Uterus (tissue), 4 donors: Measurements from ENCODE around the gene ARHGAP12. TPM values are rescaled to one million over a fixed set of nuclear protein-coding genes. Genes with fewer than 3 reads are reported as not detected.

ENCODE experiments used
- DNase-seq, 2 donors: peaks; one replicate each; pipeline ENCODE4 v3.0.0-alpha.2; 2019 to 2020
- H3K27ac ChIP-seq, 2 donors: fragments of 200-600 bp; sonication (generic); 1 replicate in 1 of 2; 2 replicates in 1 of 2; pipeline ENCODE4 v1.5.1; 2016 to 2018
- H3K27me3 ChIP-seq, 2 donors: fragments of 200-600 bp; sonication (generic); one replicate each; pipeline ENCODE4 v1.5.1; 2018 to 2019; ENCODE audit warnings: control low read depth in 1 of 2
- H3K36me3 ChIP-seq, 2 donors: fragments of 200-600 bp; sonication (generic); one replicate each; pipeline ENCODE4 v1.5.1; 2019; ENCODE audit warnings: control low read depth in 1 of 2
- H3K4me1 ChIP-seq, 2 donors: fragments of 200-600 bp; sonication (generic); one replicate each; pipeline ENCODE4 v1.5.1; 2018 to 2019; ENCODE audit warnings: control low read depth in 1 of 2
- H3K4me3 ChIP-seq, 2 donors: fragments of 200-600 bp; sonication (generic); 1 replicate in 1 of 2; 2 replicates in 1 of 2; pipeline ENCODE4 v1.5.1; 2018 to 2019; ENCODE audit warnings: mild to moderate bottlenecking in 1 of 2
- H3K9me3 ChIP-seq, 2 donors: fragments of 200-600 bp; sonication (generic); one replicate each; pipeline ENCODE4 v1.5.1; 2019; ENCODE audit warnings: control low read depth in 1 of 2
- CTCF ChIP-seq, 4 experiments: fragments of 200-600 bp in 2 of 4; fragments of 450-650 bp in 2 of 4; sonication (generic) in 2 of 4; IDR thresholded peaks; one replicate each; pipeline ENCODE4 v1.5.1; 2016 to 2019; ENCODE audit warnings: antibody characterized with exemption in 4 of 4, mild to moderate bottlenecking in 2 of 4, moderate library complexity in 1 of 4
- POLR2A ChIP-seq, 2 donors: fragments of 450-650 bp; IDR thresholded peaks; one replicate each; pipeline ENCODE4 v1.6.1; 2016; ENCODE audit warnings: antibody characterized with exemption in 2 of 2, mild to moderate bottlenecking in 1 of 2, moderate library complexity in 1 of 2
- intact Hi-C: fragments of 100-400 bp; cut with DNase I; formaldehyde crosslinking; loops from one replicate; pipeline ENCODE4 v1.15.1; 2023; ENCODE audit warnings: low total_unique reads
- total RNA-seq, 4 donors: library from RNA; depleted of rRNA in 3 of 4; stranded (reverse); fragments of >200 nt in 3 of 4; gene quantifications; one replicate each; pipeline versions ENCODE4 v1.1.0 to v1.2.4, GENCODE V29; 2014 to 2023
- donor health status: DM: yes; HTN: yes; CAD: no.

ARHGAP12 gene
- total RNA-seq, 4 donors from 2014 or later, result 37.7 to 82.5 (median 57.3) TPM

DNA sequence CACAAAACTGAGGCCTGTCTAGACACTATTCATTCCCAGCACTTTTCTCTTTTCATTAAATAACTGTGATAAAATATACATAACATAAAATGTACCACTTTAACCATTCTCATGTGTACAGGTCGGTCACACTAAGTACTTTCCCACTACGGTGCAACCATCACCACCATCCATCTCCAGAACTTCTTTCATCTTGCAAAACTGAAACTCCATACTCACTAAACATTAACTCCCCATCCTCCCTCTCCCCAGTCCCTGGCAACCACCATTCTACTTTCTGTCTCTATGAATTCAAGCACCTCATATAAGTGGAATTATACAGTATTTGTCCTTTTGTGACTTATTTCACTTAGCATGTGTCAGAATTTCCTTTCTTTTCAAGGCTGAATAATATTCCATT, 53.0 kb downstream of the ARHGAP12 start:
- TF ChIP-seq CTCF (IDR thresholded peaks at IDR 0.05) (no peak), POLR2A (IDR thresholded peaks at IDR 0.05) (no peak)
- no peak overlapping the region for H3K4me3 ChIP-seq
- H3K4me1 ChIP-seq, result no peaks in the 10 kb centered on the region
- no peak overlapping the region for H3K27ac ChIP-seq
- DNase-seq, result no peak
- intact Hi-C loops, result no loop called here
- H3K9me3 ChIP-seq, result no peaks in the 10 kb centered on the region
- no peaks in the 10 kb centered on the region for H3K36me3 ChIP-seq
- no peaks in the 10 kb centered on the region for H3K27me3 ChIP-seq

DNA sequence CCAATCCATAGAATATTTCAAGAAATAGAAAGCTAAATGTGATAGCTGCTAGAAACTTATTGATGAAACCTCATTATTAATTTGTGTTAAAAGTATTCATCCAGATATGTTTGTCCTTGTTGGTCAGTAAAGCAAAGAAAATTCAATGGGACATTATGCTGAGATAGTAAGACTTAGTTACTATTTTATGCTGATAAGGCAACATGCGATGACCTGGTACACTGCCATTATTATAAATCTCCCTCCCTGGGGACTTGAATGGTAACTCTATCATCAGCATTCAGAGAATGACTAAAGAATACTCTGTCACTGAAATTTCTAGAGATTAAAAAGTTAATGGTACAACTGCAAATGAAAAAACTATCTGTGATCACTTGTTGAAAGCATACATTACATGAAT, 54.9 kb downstream of the ARHGAP12 start:
- H3K36me3 ChIP-seq, result no peaks in the 10 kb centered on the region
- intact Hi-C loops, result no loop called here
- no peaks in the 10 kb centered on the region for H3K4me1 ChIP-seq
- TF ChIP-seq POLR2A (IDR thresholded peaks at IDR 0.05), result no peak
- TF ChIP-seq CTCF (IDR thresholded peaks at IDR 0.05), result no peak
- no peak overlapping the region for H3K27ac ChIP-seq
- no peaks in the 10 kb centered on the region for H3K27me3 ChIP-seq
- H3K9me3 ChIP-seq, result no peaks in the 10 kb centered on the region
- DNase-seq, result no peak
- H3K4me3 ChIP-seq, result no peak overlapping the region

DNA sequence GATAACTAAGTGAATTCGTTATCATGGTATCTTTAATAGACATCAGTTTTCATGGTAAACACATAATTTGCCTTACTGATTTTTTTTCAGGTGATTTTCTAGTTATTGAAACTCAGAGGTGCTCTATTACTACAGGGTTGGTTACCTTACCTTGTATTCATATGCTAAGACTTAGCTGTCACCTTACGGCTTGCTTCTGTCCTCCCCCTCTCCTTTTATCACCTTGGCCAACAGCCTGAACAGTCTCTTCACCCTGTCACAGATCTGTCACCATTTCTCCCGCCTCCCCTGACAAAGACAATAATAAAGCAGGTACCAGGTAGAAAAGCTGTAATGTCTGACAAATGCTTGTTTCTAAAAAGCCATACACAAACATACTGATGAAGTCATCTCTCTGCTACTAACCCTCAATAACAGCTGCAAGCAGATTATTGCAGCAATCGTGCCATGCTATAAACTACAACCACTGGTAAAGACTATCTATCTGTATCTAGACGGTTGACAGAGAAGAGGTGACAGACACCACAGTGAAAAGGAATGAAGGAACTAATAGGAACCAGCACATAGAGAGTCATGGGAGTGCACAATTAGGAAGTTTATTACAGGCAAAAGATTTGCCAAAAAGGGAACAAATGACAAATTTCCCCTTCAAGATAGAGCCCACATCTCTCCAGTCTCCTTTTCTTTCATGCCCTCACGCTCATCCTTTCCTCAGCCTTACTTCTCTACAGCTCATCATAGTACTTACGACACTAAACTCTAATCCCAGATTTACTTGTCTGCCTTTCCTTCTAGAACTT, 57.2 kb downstream of the ARHGAP12 start:
- H3K36me3 ChIP-seq, result no peaks in the 10 kb centered on the region
- no peak overlapping the region for H3K4me3 ChIP-seq
- H3K4me1 ChIP-seq, result no peaks in the 10 kb centered on the region
- H3K27me3 ChIP-seq, result no peaks in the 10 kb centered on the region
- intact Hi-C loops, result no loop called here
- H3K27ac ChIP-seq, result no peak overlapping the region
- no peak for DNase-seq
- TF ChIP-seq POLR2A (IDR thresholded peaks at IDR 0.05), result no peak
- no peak for TF ChIP-seq CTCF (IDR thresholded peaks at IDR 0.05)
- no peaks in the 10 kb centered on the region for H3K9me3 ChIP-seq

GRCh38 chr10:31867646-31868045, 61.0 kb downstream of the ARHGAP12 start:
- TF ChIP-seq CTCF (IDR thresholded peaks at IDR 0.05), result no peak
- no peak for TF ChIP-seq POLR2A (IDR thresholded peaks at IDR 0.05)
- no peaks in the 10 kb centered on the region for H3K27me3 ChIP-seq
- no peaks in the 10 kb centered on the region for H3K36me3 ChIP-seq
- intact Hi-C loops, result no loop called here
- H3K27ac ChIP-seq, result no peak overlapping the region
- no peaks in the 10 kb centered on the region for H3K4me1 ChIP-seq
- DNase-seq, result no peak
- H3K9me3 ChIP-seq, result no peaks in the 10 kb centered on the region
- H3K4me3 ChIP-seq, result no peak overlapping the region

DNA sequence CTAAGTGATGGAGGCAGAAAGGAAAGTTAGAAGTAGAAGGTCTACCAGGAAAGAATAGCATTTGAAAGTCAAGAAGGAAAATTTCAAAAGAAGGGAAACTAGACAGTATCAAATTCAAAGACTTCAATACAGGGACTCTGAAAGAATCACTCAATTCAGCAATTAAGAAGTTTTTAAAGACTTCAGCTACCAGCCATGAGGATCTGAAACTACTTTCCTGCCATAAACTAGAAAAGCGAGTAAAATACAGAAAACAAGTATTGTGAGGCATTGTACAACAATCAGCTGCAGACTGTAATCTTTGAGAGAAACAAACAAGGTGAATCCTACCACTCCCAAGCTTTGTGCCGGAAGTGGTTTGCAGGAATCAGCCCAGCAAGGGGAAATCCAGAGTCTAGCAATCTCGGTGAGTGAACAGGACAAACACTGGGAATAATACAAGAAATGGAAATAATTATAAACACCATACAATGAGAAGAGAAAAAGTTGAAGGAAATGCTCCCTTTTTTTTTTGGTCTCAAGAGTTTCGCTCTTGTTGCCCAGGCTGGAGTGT, 62.4 kb downstream of the ARHGAP12 start:
- no peak overlapping the region for H3K27ac ChIP-seq
- H3K9me3 ChIP-seq, result no peaks in the 10 kb centered on the region
- H3K36me3 ChIP-seq, result no peaks in the 10 kb centered on the region
- intact Hi-C loops, result no loop called here
- H3K4me1 ChIP-seq, result no peaks in the 10 kb centered on the region
- H3K4me3 ChIP-seq, result no peak overlapping the region
- H3K27me3 ChIP-seq, result no peaks in the 10 kb centered on the region
- no peak for TF ChIP-seq POLR2A (IDR thresholded peaks at IDR 0.05)
- TF ChIP-seq CTCF (IDR thresholded peaks at IDR 0.05), result no peak
- no peak for DNase-seq
